ENCODE data around the gene COL17A1. TPM values are rescaled to one million over a fixed set of nuclear protein-coding genes. Genes with fewer than 3 reads are reported as not detected.

Gene COL17A1
- total and polyA plus RNA-seq, 9 of the 15 experiments (the other 6 are each of a cell fraction or from before 2014, with no cell fraction given), result not detected

GRCh38 chr10:104121485-104122224 lies 36.0 kb upstream of the COL17A1 start, which contains the start of gene SFR1 (continued):
- peak; percentile 30; the same call in 1 of the 2 replicates for TF ChIP-seq FOXM1 (IDR thresholded peaks at IDR 0.05; ENCODE audit: low read depth)
- TF ChIP-seq FOXM1 (CRISPR knock-in tag; IDR thresholded peaks at IDR 0.05; ENCODE audit: low read depth), result no peak
- TF ChIP-seq POLR2AphosphoS5 (IDR thresholded peaks at IDR 0.05; ENCODE audit: control insufficient read depth, insufficient read depth, low read depth, low read length), result peak; percentile 79
- no peak for TF ChIP-seq ZNF75A (CRISPR knock-in tag; IDR thresholded peaks at IDR 0.05)
- peak; percentile 77 for TF ChIP-seq L3MBTL2 (IDR thresholded peaks at IDR 0.05)
- TF ChIP-seq, protein P1, sequence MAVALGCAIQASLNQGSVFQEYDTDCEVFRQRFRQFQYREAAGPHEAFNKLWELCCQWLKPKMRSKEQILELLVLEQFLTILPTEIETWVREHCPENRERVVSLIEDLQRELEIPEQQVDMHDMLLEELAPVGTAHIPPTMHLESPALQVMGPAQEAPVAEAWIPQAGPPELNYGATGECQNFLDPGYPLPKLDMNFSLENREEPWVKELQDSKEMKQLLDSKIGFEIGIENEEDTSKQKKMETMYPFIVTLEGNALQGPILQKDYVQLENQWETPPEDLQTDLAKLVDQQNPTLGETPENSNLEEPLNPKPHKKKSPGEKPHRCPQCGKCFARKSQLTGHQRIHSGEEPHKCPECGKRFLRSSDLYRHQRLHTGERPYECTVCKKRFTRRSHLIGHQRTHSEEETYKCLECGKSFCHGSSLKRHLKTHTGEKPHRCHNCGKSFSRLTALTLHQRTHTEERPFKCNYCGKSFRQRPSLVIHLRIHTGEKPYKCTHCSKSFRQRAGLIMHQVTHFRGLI (CRISPR knock-in tag; IDR thresholded peaks at IDR 0.05), result no peak
- peak in 1 of 2 experiments; percentile 35; a peak in 3 of 4 replicates for TF ChIP-seq RAD21 (CRISPR knock-in tag; conservative IDR thresholded peaks at IDR 0.05 in 1 of 2, IDR thresholded peaks at IDR 0.05 in 1 of 2)
- peak; percentile 55 for TF ChIP-seq JUND (IDR thresholded peaks at IDR 0.05; ENCODE audit: borderline replicate concordance, low read depth, low read length)
- TF ChIP-seq JUND (tag; IDR thresholded peaks at IDR 0.05; ENCODE audit: borderline replicate concordance, low read depth, low read length), result no peak; the same call in 2 of the 3 replicates
- peak; percentile 68 for TF ChIP-seq POLR2H (tag; IDR thresholded peaks at IDR 0.05; ENCODE audit: low read depth)
- TF ChIP-seq SMARCC2 (IDR thresholded peaks at IDR 0.05; ENCODE audit: low read depth), result 0 out of 2 replicates have a peak, but pooled peaks have one; percentile 38
- TF ChIP-seq HCFC1 (IDR thresholded peaks at IDR 0.05; ENCODE audit: low read depth, low read length), result peak; percentile 51; the same call in 1 of the 2 replicates
- TF ChIP-seq ZBTB1 (CRISPR knock-in tag; IDR thresholded peaks at IDR 0.05; ENCODE audit: borderline replicate concordance, low read depth), result peak; percentile 3; the same call in 1 of the 2 replicates
- no peak for TF ChIP-seq HOMEZ (CRISPR knock-in tag; IDR thresholded peaks at IDR 0.05)
- TF ChIP-seq MYC (IDR thresholded peaks at IDR 0.05; ENCODE audit: low read depth, low read length), result peak; percentile 62; the same call in 1 of the 2 replicates
- TF ChIP-seq MYC (CRISPR knock-in tag; IDR thresholded peaks at IDR 0.05; ENCODE audit: borderline replicate concordance, low read depth), result no peak
- TF ChIP-seq NFIX (CRISPR knock-in tag; IDR thresholded peaks at IDR 0.05; ENCODE audit: low read depth), result no peak
- no peak for TF ChIP-seq ZNF639 (CRISPR knock-in tag; conservative IDR thresholded peaks at IDR 0.05 in 1 of 2, IDR thresholded peaks at IDR 0.05 in 1 of 2)
- TF ChIP-seq NBN (IDR thresholded peaks at IDR 0.05; ENCODE audit: low read depth), result 0 out of 2 replicates have a peak, but pooled peaks have one; percentile 38
- no peak for TF ChIP-seq YBX1 (IDR thresholded peaks at IDR 0.05)
- TF ChIP-seq, protein P2, sequence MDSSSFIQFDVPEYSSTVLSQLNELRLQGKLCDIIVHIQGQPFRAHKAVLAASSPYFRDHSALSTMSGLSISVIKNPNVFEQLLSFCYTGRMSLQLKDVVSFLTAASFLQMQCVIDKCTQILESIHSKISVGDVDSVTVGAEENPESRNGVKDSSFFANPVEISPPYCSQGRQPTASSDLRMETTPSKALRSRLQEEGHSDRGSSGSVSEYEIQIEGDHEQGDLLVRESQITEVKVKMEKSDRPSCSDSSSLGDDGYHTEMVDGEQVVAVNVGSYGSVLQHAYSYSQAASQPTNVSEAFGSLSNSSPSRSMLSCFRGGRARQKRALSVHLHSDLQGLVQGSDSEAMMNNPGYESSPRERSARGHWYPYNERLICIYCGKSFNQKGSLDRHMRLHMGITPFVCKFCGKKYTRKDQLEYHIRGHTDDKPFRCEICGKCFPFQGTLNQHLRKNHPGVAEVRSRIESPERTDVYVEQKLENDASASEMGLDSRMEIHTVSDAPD (CRISPR knock-in tag; IDR thresholded peaks at IDR 0.05), result no peak
